ENCODE data around the gene ZPLD1. TPM values are rescaled to one million over a fixed set of nuclear protein-coding genes. Genes with fewer than 3 reads are reported as not detected.

Gene ZPLD1
- under 1 TPM in 1 of 4 donors, not detected in 3; 0.26 TPM for total RNA-seq

- intact Hi-C loops (cut with DNase I) = no loop called here
- Histone ChIP-seq H3K27ac (replicated peaks in 1 of 4) (no peak within 1 kb of the TSS), H3K9me3 (no peaks in the 10 kb centered on the region), H3K36me3 (no peaks in the 10 kb centered on the region), H3K4me1 (no peaks in the 10 kb centered on the region), H3K27me3 (no peaks in the 10 kb centered on the region), H3K4me3 (no peak within 1 kb of the TSS)
- no peak for TF ChIP-seq POLR2A (IDR thresholded peaks at IDR 0.05; ENCODE audit: low read depth)
- TF ChIP-seq, protein P1, sequence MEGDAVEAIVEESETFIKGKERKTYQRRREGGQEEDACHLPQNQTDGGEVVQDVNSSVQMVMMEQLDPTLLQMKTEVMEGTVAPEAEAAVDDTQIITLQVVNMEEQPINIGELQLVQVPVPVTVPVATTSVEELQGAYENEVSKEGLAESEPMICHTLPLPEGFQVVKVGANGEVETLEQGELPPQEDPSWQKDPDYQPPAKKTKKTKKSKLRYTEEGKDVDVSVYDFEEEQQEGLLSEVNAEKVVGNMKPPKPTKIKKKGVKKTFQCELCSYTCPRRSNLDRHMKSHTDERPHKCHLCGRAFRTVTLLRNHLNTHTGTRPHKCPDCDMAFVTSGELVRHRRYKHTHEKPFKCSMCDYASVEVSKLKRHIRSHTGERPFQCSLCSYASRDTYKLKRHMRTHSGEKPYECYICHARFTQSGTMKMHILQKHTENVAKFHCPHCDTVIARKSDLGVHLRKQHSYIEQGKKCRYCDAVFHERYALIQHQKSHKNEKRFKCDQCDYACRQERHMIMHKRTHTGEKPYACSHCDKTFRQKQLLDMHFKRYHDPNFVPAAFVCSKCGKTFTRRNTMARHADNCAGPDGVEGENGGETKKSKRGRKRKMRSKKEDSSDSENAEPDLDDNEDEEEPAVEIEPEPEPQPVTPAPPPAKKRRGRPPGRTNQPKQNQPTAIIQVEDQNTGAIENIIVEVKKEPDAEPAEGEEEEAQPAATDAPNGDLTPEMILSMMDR (IDR thresholded peaks at IDR 0.05) = no peak
- TF ChIP-seq EP300 (IDR thresholded peaks at IDR 0.05) = no peak
- no peak for TF ChIP-seq POLR2AphosphoS5 (IDR thresholded peaks at IDR 0.05)
- no peak for DNase-seq (ENCODE audit: extremely low spot score)
These were observed at the start of gene ZPLD1 for GRCh38 chr3:102434715-102435114. TSS of gene ZPLD1 (plus strand) at chr3:102435015. CDS start at chr3:102438488, 3,473 bp downstream.

DNA sequence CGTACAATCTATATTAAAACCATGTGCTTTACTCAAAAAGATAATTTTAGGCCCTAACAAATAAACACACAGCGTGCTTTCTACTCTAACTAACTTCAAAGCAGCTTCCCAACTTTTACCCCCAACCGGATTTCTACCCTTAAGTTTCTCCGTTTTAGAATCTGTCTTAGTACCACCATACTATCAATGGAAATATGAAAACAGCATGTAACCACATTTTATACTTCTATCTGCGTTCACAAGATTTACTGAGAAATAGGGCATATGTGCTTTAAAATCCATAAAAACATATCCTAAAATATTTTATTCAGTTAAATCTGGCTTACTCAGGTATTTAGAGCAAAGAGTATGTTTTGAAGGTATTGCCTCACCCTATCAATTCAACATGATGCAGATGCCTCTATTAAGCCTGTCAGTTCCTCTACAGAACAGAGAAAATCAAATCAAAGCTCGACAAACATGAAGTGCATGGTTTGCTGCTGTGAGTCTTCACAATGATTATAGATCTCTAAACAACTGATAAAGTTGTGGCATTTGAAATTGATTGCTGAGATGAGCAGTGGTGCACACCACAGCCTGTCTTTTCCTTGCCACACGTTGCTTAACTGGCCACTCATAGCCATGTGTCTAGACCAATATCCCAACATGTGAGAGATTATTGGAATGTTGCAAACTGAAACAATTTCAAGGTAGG is 44.5 kb upstream of the ZPLD1 start:
- Histone ChIP-seq H3K27me3 (no peaks in the 10 kb centered on the region), H3K4me3 (no peak overlapping the region), H3K36me3 (no peaks in the 10 kb centered on the region), H3K4me1 (no peaks in the 10 kb centered on the region), H3K27ac (replicated peaks in 1 of 4) (no peak overlapping the region), H3K9me3 (no peaks in the 10 kb centered on the region)
- no peak for DNase-seq (ENCODE audit: extremely low spot score)
- intact Hi-C loops (cut with DNase I) = no loop called here
- TF ChIP-seq EP300 (IDR thresholded peaks at IDR 0.05) (no peak), POLR2AphosphoS5 (IDR thresholded peaks at IDR 0.05) (no peak), POLR2A (IDR thresholded peaks at IDR 0.05; ENCODE audit: low read depth) (no peak)
- TF ChIP-seq, protein P1 (IDR thresholded peaks at IDR 0.05) = no peak
- 76% methylated on average over 7 of the region's 7 CpGs for WGBS

DNA sequence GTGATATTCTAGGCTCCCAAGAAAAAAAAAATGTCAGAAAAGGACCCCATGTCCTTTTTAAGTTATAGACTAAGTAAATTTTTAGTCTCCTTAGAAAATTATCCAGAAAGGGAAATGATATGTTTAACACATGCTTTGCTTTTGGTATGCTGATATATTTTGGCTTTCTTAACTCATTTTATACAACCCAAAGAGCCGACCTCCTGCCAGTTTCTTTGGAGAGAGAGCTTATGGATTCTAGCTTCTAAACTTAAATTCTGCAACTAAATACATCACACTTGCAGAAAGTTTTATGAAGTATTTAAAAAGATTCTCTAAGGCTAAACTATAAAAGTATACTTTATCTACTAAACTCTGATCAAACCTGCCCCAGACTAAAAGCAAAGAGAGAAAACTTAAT is 43.9 kb upstream of the ZPLD1 start:
- H3K27ac ChIP-seq (replicated peaks in 1 of 4) = no peak overlapping the region
- H3K36me3 ChIP-seq = no peaks in the 10 kb centered on the region
- TF ChIP-seq POLR2A (IDR thresholded peaks at IDR 0.05; ENCODE audit: low read depth) (no peak), EP300 (IDR thresholded peaks at IDR 0.05) (no peak), POLR2AphosphoS5 (IDR thresholded peaks at IDR 0.05) (no peak)
- TF ChIP-seq, protein P1 (IDR thresholded peaks at IDR 0.05) = no peak
- no peaks in the 10 kb centered on the region for H3K4me1 ChIP-seq
- WGBS = 71% methylated on average over 1 of the region's 1 CpG
- no peaks in the 10 kb centered on the region for H3K27me3 ChIP-seq
- H3K9me3 ChIP-seq = no peaks in the 10 kb centered on the region
- DNase-seq (ENCODE audit: extremely low spot score) = no peak
- H3K4me3 ChIP-seq = no peak overlapping the region
- intact Hi-C loops (cut with DNase I) = no loop called here

DNA sequence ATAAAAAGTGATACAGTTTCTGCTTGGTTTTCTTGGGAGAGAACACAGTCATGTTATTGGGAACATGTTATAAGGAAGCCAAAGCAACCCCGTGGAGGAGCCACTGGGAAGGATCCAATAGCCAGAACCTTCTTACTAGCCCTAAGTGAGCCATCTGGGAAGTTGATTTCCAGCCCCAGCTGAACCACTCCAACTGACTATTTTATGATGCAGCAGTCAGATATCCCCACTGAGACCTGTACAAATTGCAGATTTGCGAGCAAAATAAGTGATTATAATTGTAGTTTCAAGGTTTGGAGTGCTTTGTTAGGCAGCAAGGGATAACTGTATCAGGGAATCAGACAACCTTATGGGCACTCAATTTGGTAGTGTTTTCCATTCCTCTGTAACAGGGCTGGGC is 43.3 kb upstream of the ZPLD1 start:
- Histone ChIP-seq H3K9me3 (no peaks in the 10 kb centered on the region), H3K4me1 (no peaks in the 10 kb centered on the region), H3K4me3 (no peak overlapping the region), H3K27ac (replicated peaks in 1 of 4) (no peak overlapping the region), H3K36me3 (no peaks in the 10 kb centered on the region), H3K27me3 (no peaks in the 10 kb centered on the region)
- no peak for TF ChIP-seq POLR2AphosphoS5 (IDR thresholded peaks at IDR 0.05)
- TF ChIP-seq, protein P1 (IDR thresholded peaks at IDR 0.05) = no peak
- no peak for TF ChIP-seq EP300 (IDR thresholded peaks at IDR 0.05)
- TF ChIP-seq POLR2A (IDR thresholded peaks at IDR 0.05; ENCODE audit: low read depth) = no peak
- intact Hi-C loops (cut with DNase I) = no loop called here
- DNase-seq (ENCODE audit: extremely low spot score) = no peak
- 73% methylated on average over 2 of the region's 2 CpGs for WGBS

DNA sequence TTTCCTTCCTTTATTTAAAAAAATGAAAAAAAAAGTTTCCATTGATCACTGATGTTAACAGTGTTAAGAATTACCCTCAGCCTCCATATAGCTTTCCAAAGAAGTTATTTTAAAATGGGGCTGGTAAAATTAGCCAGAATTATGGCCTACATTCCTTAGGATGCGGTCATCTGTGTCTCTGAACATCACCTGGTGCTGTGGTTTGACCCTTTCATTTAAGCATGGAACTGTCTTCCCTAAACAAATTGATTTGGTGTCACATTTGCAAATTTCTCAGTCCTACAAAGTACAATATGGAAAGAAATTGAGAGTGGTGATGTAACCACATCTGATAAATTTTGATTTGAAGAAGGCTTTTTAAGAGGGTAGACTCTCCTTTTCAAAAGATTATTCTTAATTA is 40.3 kb upstream of the ZPLD1 start:
- TF ChIP-seq, protein P1 (IDR thresholded peaks at IDR 0.05) = no peak
- TF ChIP-seq EP300 (IDR thresholded peaks at IDR 0.05) = no peak
- TF ChIP-seq POLR2AphosphoS5 (IDR thresholded peaks at IDR 0.05) = no peak
- TF ChIP-seq POLR2A (IDR thresholded peaks at IDR 0.05; ENCODE audit: low read depth) = no peak
- Histone ChIP-seq H3K9me3 (no peaks in the 10 kb centered on the region), H3K27me3 (no peaks in the 10 kb centered on the region), H3K27ac (replicated peaks in 1 of 4) (no peak overlapping the region), H3K36me3 (no peaks in the 10 kb centered on the region), H3K4me3 (no peak overlapping the region), H3K4me1 (no peaks in the 10 kb centered on the region)
- 70% methylated on average over 1 of the region's 1 CpG for WGBS
- no peak for DNase-seq (ENCODE audit: extremely low spot score)
- intact Hi-C loops (cut with DNase I) = no loop called here

Data from esophagus muscularis mucosa (tissue), 4 donors.